CD4-positive, alpha-beta T cell treated with Interleukin-4 for 1 hour (primary cell): ENCODE results near the gene GBA2.
A peak's percentile ranks its signal among the peaks of the same experiment; 100 is the strongest.

Experiments used
- DNase-seq, 2 donors: peaks; one replicate each; pipeline ENCODE4 v3.0.0-alpha.2; 2020 to 2022

Gene GBA2

DNA sequence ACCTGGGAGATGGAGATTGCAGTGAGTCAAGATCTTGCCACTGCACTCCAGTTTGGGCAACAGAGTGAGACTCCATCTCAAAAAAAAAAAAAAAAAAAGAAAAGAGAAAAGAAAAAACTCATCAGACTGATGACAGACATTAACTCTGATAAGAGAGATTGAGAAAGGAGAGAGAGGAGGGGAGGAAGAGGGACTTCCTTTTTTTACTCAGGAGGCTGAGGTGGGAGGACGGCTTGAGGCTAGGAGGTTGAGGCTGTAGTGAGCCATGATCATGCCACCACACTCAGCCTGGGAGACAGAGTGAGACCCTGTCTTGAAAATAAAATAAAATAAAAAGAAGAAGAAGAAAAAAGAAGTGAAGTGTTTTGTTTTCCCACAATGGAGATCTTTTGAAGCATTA lies 14.8 kb upstream of the GBA2 start:
- DNase-seq, result no peak

- no peak for DNase-seq
These were observed 14.2 kb upstream of the GBA2 start for GRCh38 chr9:35763181-35763580.

DNA sequence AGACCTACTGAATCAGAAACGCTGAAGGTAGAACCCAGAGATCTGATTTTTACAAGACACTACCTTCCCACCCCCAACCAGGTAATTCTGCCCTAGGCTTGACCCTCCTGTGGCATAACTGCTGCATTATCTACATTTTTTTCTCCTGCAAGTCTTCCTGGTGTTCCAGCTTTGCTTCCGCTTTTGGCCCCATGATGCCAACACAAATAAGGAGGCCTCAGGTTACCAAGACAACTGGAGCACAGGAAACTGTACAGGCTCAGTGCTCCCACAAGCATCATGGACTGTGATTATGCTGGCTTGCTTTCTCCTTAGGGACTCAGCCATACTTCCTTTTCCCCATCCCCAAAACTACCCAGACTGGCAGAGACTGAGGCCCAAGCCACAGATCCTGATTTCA lies 11.6 kb upstream of the GBA2 start:
- no peak for DNase-seq

- no peak for DNase-seq
These were observed 10.8 kb upstream of the GBA2 start for GRCh38 chr9:35759795-35760194.

DNA sequence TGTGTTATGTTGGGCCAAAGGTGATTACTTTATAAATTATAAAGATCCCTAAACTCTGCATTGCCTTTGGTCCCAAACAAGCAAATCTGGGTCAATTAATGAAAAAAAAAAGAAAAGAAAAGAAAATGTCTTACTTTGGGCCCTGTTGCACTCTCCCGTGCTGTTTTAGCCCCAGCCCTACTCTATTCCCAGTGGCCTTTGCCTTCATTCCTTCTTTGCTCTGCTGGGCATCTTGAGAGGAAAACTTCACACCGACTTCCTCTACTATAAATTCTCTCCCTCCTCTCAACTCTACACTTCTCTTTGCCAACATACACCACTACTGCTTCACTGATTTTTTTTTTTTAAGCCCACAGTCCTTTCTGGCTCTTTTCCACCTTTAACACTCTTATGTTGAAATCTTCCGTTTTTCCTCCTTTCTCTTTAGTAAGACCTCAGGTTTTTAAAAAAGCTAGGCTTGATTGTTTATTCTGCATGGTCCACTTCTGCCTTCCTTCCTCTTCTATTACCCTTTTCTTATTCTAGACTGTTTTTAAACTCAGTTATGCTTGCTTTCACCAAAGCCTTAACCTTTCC lies 9.5 kb upstream of the GBA2 start:
- no peak for DNase-seq

GRCh38 chr9:35757892-35758275 lies 8.9 kb upstream of the GBA2 start:
- DNase-seq, result no peak

DNA sequence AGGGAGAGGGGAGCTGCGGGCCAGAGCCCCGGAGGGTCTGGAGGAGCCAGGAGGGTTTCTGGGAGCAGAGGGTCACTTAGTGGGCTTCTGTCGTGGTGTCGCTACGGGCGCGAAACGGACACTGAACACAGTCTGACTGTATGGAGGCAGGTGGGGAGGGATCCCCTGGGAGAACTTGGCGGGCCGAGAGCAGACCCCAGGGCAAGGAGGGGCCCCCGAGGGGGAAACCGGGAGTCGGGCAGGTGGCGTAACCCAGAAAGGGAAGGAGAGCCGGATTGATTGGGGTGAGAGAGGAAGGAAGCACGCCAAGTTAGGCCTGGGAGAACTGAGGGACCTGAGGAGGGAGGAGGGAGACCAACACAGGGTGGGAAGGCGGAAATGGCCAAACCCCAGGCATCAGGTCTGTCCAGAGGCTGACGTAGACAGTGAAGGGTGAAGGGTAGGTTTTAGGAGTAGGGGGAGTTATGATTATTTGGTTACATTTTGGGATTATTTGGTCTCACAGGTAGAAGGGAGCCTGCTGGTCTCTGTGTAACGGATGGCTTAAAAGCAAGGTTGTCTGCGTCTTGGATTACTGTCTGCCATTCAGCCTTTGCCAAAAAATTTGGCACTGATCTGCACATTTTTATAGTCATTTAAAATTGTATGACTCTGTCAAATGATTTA lies 8.3 kb upstream of the GBA2 start:
- DNase-seq, result no peak

GRCh38 chr9:35756275-35757225 lies 7.5 kb upstream of the GBA2 start:
- peak; percentile 76 to 78 for DNase-seq

GRCh38 chr9:35755071-35755470 lies 6.0 kb upstream of the GBA2 start:
- no peak for DNase-seq

GRCh38 chr9:35754264-35754663 lies 5.2 kb upstream of the GBA2 start, which contains the start of gene MSMP:
TSS of gene MSMP (minus strand) at chr9:35754276. CDS start at chr9:35754129, 147 bp downstream.
- no peak for DNase-seq

GRCh38 chr9:35753466-35753865 lies 4.4 kb upstream of the GBA2 start:
- no peak for DNase-seq

DNA sequence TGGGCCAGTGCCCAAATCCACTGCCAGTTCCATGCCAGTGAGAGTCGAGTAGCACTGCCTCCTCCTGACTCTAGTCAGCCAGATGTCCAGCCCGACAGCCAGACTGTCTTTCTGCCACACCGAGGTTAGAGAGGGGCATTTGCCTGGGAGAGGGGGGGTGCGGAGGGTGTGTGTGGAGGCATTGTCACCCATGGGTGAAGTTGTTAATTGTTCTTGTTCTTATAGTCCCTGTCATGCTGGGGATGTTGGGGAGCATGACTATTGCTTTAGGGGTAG lies 1.2 kb upstream of the GBA2 start:
- no peak for DNase-seq

DNA sequence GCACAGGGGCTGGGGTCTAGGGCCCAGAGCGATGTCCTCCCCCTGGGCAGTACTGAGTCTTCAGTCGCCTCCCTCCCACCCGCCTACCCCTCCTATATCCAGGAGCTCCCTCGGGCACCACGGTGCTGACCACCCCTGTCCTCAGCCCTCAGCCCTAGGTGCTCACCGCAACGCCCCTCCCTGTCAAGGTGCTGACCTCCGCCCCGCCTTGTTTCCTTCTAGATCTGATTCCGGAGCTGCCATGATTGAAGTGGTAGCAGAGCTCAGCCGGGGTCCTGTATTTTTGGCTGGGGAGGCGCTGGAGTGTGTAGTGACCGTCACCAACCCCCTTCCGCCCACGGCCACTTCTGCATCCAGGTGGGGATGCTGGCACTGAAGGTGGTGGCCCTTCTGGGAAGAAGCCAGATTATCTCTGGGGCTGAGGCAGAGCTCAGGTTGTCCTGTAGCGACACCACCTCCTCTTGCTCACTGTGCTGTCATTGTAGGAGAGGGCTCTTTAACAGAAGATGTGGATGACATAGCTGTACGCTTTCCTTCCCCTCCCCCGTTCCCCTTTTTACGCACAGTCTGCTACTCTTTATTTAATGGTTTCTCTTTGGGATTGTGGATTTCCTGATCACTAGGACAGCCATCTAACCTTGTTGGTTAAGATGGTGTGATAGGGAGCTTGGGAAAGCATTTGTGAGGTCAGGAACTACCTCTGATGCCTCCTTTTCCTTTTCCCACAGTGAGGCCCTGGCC lies 657 bp upstream of the GBA2 start:
- DNase-seq, result peak; percentile 32 to 59

GRCh38 chr9:35748242-35748857 lies 678 bp downstream of the GBA2 start:
- DNase-seq, result no peak

- DNase-seq, result no peak
These were observed 2.4 kb downstream of the GBA2 start for GRCh38 chr9:35746583-35746982.

GRCh38 chr9:35745569-35745968 lies 3.5 kb downstream of the GBA2 start:
- DNase-seq, result no peak

- DNase-seq, result no peak
These were observed 5.0 kb downstream of the GBA2 start for GRCh38 chr9:35743880-35744518.

GRCh38 chr9:35743452-35743851 lies 5.6 kb downstream of the GBA2 start:
- no peak for DNase-seq

DNA sequence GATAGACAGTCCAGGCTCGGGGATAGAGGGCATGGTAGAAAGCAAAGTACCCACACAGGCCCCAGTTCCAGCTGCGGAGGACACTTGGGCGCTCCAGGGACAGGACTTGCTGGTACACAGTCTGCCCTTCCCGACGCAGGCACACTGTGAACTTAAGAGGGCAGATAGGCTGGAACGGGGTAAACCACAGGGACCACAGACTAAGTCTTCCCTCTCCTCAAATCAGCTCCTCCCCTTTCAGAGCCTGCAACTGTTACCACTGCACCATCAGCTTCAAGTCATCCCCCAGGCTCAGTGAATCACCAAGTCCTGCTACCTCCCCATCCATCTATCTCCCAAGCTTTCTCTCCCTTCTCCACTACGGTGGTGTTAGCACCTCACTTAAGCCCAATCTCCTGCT lies 7.3 kb downstream of the GBA2 start:
- DNase-seq, result peak in 1 of 2 donors; percentile 23

DNA sequence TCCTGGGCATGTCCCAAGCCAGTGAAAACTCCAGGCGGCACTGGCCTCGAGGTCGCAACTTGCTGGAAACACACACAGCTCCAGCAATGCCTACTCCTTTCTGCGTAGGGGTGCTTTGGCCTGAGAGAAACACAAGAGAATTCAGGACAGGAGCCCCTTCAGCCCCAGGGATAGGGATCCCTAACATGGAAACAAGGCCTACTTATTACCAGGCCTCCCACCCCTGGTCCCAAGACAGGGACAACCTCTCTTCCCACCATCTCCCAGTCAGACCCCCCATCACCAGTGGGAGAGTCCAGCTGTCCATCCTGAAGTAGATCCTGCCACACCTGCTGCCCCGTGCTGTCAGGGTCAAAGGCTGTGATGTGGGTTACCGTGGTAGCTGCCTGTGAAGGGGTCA lies 8.8 kb downstream of the GBA2 start:
- DNase-seq, result no peak

DNA sequence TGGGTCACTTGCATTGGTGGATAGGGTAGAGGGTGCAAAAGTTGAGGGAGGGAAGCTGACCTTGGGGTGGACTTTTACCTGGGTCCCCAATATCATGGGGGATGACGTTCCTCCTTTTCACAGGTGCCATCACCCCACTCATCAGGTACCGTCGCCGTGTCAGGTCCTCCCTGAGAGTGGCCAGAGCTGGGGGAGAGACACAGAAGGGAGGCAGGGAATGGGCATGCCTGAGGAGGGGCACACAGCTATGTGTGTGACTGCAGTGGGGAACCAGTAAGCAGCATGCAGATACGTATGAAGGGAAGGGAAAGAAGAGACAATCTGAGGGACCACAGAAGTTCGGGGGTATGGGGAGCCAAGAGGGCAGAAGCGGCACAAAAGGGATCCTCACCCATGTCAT lies 10.1 kb downstream of the GBA2 start:
- no peak for DNase-seq

DNA sequence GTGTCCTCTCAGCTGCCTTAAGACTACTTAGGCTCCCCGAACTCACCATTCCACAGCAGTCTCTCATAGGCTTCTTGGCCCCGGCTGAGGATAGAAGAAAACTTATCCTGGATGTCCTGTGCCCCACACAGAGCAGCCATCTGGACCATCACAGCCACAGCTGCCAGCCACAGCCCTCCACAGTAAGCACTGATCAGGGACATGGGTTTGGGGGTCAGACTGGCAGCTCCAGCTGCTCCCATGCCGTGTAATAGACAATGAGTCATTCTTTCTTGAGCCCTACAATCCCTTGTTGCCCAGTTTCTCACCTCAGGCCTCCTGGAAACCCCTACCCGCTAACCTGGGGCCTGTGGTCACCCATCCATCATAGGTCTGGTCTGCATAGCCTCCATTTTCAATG lies 10.8 kb downstream of the GBA2 start:
- DNase-seq, result no peak
